Transverse colon (tissue), 4 donors: ENCODE measurements around the gene KANK4. TPM values are rescaled to one million over a fixed set of nuclear protein-coding genes. Genes with fewer than 3 reads are reported as not detected.

ENCODE experiments used
- DNase-seq: peaks from one replicate; pipeline ENCODE4 v3.0.0-alpha.2; 2019
- H3K27ac ChIP-seq, 4 donors: fragments of 200-600 bp; sonication (generic); 2 replicates each; pipeline ENCODE4 v1.5.1; 2016 to 2018; ENCODE audit warnings: inconsistent platforms in 4 of 4
- H3K27me3 ChIP-seq: fragments of 200-600 bp; sonication (generic); 2 replicates; pipeline ENCODE4 v1.5.1; 2017; ENCODE audit warnings: inconsistent platforms
- H3K36me3 ChIP-seq, 4 donors: fragments of 200-600 bp; sonication (generic); 2 replicates each; pipeline ENCODE4 v1.5.1; 2017 to 2019; ENCODE audit warnings: inconsistent platforms in 4 of 4
- H3K4me1 ChIP-seq, 4 donors: fragments of 200-600 bp; sonication (generic); 2 replicates each; pipeline ENCODE4 v1.5.1; 2017 to 2020; ENCODE audit warnings: inconsistent platforms in 4 of 4
- H3K4me3 ChIP-seq, 4 donors: fragments of 200-600 bp; sonication (generic); 1 replicate in 1 of 4; 2 replicates in 3 of 4; pipeline versions ENCODE4 v1.5.1 to v1.6.1; 2017 to 2019; ENCODE audit warnings: inconsistent platforms in 4 of 4
- H3K9me3 ChIP-seq, 2 donors: fragments of 200-600 bp; sonication (generic); 2 replicates each; pipeline ENCODE4 v1.5.1; 2017 to 2019; ENCODE audit warnings: inconsistent platforms in 2 of 2
- EP300 ChIP-seq: sonication (generic); formaldehyde crosslinking; IDR thresholded peaks from one replicate; pipeline ENCODE4 v1.6.1; 2017; ENCODE audit warnings: antibody characterized with exemption, low read depth
- POLR2A ChIP-seq: fragments of 450-650 bp; IDR thresholded peaks from one replicate; pipeline ENCODE4 v1.6.1; 2016; ENCODE audit warnings: antibody characterized with exemption, mild to moderate bottlenecking, moderate library complexity
- POLR2AphosphoS5 ChIP-seq, 3 donors: sonication (generic); formaldehyde crosslinking; IDR thresholded peaks; one replicate each; pipeline ENCODE4 v1.6.1; 2016; ENCODE audit warnings: antibody characterized with exemption in 3 of 3
- WGBS, 2 donors: methylation state at CpG; one replicate each; pipeline ENCODE4 v1.1.5; 2018; ENCODE audit warnings: low coverage in 1 of 2; 5-methylcytosine and 5-hydroxymethylcytosine counted together
- in situ Hi-C, 4 donors: fragments of 200-750 bp; cut with MboI; loops; one replicate each; pipeline versions ENCODE4 v1.15.0 to v1.15.1; 2017; ENCODE audit warnings: low sequenced_read_pairs in 3 of 4, low pct_ligation_motif_present in 1 of 4, low pct_unique_long_range_greater_than_20kb in 1 of 4
- intact Hi-C: fragments of 100-400 bp; cut with DNase I; formaldehyde crosslinking; loops from one replicate; pipeline ENCODE4 v1.15.1; 2023; ENCODE audit warnings: low total_unique reads
- total RNA-seq, 4 donors: library from RNA; depleted of rRNA; stranded (reverse); fragments of >200 nt; gene quantifications; one replicate each; pipeline ENCODE4 v1.1.0, GENCODE V29; 2016
- TF ChIP-seq, protein P1 (sequence below), 5 experiments: fragments of 200-600 bp in 3 of 5; fragments of 450-650 bp in 2 of 5; sonication (generic) in 3 of 5; IDR thresholded peaks; 1 replicate in 2 of 5; 2 replicates in 3 of 5; pipeline ENCODE4 v1.5.1; 2016 to 2017; ENCODE audit warnings: antibody characterized with exemption in 5 of 5, inconsistent platforms in 3 of 5, mild to moderate bottlenecking in 2 of 5, moderate library complexity in 1 of 5

Gene KANK4
- total RNA-seq, 4 donors from 2014 or later: 1.2 to 1.3 TPM; not detected in 2

DNA sequence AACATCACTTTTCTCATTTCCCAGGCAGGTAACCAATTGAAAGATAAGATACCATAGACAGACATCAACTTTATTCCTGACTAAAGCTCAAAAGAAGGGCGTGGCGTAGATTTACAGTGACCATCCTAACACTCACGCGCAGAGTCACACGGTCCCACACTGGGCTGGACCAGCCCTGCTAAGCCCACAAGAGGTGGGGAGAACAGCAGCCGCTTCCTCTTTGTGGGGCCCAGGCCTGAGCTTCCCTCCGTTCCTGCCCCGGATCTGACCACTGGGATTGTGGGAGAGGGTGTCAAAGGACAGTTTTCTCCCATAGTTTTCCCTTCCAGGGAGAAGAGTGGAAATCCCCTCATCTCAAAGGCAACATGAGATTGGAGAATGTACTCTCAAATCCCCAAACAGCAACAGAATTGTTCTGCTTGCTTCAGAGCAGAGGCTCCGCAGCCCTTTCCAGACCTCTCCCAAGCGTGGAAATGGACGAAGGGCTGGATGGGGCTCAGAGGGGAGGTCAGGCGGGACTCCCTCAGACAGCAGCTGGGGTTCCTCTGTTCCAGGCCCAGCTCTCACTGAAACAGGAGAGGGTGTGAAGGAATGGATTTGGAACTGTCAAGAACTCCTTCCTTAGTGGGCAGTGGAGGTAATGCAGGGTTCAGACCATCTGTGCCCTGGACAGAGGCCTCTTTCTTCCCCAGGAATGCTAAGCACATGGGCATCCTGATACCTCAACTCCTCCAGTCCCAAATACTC lies 90.9 kb downstream of the KANK4 start:
- TF ChIP-seq, protein P1, sequence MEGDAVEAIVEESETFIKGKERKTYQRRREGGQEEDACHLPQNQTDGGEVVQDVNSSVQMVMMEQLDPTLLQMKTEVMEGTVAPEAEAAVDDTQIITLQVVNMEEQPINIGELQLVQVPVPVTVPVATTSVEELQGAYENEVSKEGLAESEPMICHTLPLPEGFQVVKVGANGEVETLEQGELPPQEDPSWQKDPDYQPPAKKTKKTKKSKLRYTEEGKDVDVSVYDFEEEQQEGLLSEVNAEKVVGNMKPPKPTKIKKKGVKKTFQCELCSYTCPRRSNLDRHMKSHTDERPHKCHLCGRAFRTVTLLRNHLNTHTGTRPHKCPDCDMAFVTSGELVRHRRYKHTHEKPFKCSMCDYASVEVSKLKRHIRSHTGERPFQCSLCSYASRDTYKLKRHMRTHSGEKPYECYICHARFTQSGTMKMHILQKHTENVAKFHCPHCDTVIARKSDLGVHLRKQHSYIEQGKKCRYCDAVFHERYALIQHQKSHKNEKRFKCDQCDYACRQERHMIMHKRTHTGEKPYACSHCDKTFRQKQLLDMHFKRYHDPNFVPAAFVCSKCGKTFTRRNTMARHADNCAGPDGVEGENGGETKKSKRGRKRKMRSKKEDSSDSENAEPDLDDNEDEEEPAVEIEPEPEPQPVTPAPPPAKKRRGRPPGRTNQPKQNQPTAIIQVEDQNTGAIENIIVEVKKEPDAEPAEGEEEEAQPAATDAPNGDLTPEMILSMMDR (IDR thresholded peaks at IDR 0.05): no peak
- TF ChIP-seq POLR2AphosphoS5 (IDR thresholded peaks at IDR 0.05) (no peak), EP300 (no peak), POLR2A (no peak)
- DNase-seq: no peak
- no peaks in the 10 kb centered on the region for H3K36me3 ChIP-seq
- H3K4me1 ChIP-seq: no peaks in the 10 kb centered on the region
- no peaks in the 10 kb centered on the region for H3K27me3 ChIP-seq
- intact Hi-C loops: no loop called here
- H3K9me3 ChIP-seq: no peaks in the 10 kb centered on the region
- in situ Hi-C loops: no loop called here
- no peak overlapping the region for H3K4me3 ChIP-seq
- no peak overlapping the region for H3K27ac ChIP-seq
- WGBS, 2 donors: 85% methylated on average over 4 to 12 of the region's 12 CpGs

DNA sequence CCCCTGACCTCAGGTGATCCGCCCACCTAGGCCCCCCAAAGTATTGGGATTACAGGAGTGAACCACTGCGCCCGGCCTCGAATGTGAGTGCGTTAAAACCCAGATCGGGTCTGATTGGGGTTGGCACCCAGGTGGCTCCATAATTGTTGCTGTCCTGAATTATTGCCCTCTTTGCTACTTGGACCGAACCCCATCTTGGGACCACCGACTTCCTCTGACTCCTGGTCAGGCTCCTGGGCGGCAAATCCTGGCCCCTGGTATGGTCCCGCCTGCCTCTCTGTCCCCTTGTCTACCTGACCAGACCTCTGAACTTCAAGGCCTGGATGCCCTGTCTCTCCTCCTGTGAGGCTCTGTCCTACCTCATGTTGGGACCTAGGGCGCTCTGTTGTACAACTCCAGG lies 91.7 kb downstream of the KANK4 start:
- no peak overlapping the region for H3K27ac ChIP-seq
- H3K4me3 ChIP-seq: no peak overlapping the region
- H3K9me3 ChIP-seq: no peaks in the 10 kb centered on the region
- 84% methylated on average over 11 of the region's 11 CpGs; no CpG with 5 or more reads in 1 of the 2 donors for WGBS, 2 donors
- H3K36me3 ChIP-seq: no peaks in the 10 kb centered on the region
- in situ Hi-C loops: no loop called here
- TF ChIP-seq POLR2AphosphoS5 (IDR thresholded peaks at IDR 0.05) (no peak), POLR2A (no peak), EP300 (no peak)
- TF ChIP-seq, protein P1 (IDR thresholded peaks at IDR 0.05): no peak
- H3K27me3 ChIP-seq: no peaks in the 10 kb centered on the region
- H3K4me1 ChIP-seq: no peaks in the 10 kb centered on the region
- no peak for DNase-seq
- intact Hi-C loops: no loop called here

DNA sequence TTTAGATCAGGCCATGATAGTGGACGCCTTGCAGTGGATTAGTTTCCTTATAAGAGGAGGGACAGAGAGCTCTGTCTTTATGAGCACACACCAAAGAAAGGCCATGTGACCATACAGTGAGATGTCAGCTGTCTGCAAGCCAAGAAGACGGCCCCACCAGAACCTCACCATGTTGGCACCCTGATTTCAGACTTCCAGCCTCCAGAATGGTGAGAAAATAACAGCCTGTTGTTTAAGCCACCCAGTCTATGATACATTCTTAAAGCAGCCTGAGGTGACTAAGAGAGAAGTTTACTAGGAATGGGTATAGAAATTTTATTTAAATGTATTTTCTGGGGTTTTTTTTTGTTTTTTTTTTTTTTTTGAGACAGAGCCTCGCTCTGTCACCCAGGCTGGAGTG lies 95.1 kb downstream of the KANK4 start:
- H3K4me1 ChIP-seq: no peaks in the 10 kb centered on the region
- no peaks in the 10 kb centered on the region for H3K9me3 ChIP-seq
- in situ Hi-C loops: no loop called here
- H3K36me3 ChIP-seq: no peaks in the 10 kb centered on the region
- WGBS, 2 donors: 52% methylated on average over 3 of the region's 3 CpGs; no CpG with 5 or more reads in 1 of the 2 donors
- TF ChIP-seq POLR2AphosphoS5 (IDR thresholded peaks at IDR 0.05) (no peak), EP300 (no peak)
- TF ChIP-seq, protein P1 (IDR thresholded peaks at IDR 0.05): no peak
- H3K27me3 ChIP-seq: no peaks in the 10 kb centered on the region
- H3K4me3 ChIP-seq: no peak overlapping the region
- intact Hi-C loops: no loop called here
- DNase-seq: no peak
- H3K27ac ChIP-seq: no peak overlapping the region

DNA sequence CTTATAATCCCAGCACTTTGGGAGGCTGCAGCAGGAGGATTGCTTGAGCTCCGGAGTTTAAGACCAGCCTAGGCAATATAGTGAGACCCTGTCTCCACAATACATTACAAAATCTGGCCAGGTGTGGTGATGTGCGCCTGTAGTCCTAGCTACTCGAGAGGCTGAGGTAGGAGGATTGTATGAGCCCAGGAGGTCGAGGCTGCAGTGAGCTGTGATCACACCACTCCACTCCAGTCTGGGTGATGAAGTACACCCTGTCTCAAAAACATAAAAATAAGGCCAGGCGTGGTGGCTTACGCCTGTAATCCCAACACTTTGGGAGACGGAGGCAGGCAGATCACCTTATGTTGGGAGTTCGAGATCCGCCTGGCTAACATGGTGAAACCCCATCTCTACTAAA lies 96.9 kb downstream of the KANK4 start:
- intact Hi-C loops (no loop called here), in situ Hi-C loops (no loop called here)
- TF ChIP-seq EP300 (no peak), POLR2A (no peak), POLR2AphosphoS5 (IDR thresholded peaks at IDR 0.05) (no peak)
- TF ChIP-seq, protein P1 (IDR thresholded peaks at IDR 0.05): no peak
- no peak overlapping the region for H3K4me3 ChIP-seq
- no peaks in the 10 kb centered on the region for H3K36me3 ChIP-seq
- no peaks in the 10 kb centered on the region for H3K4me1 ChIP-seq
- no peaks in the 10 kb centered on the region for H3K27me3 ChIP-seq
- WGBS, 2 donors: 70 to 81% methylated on average over 2 to 9 of the region's 9 CpGs
- no peak for DNase-seq
- H3K9me3 ChIP-seq: no peaks in the 10 kb centered on the region
- no peak overlapping the region for H3K27ac ChIP-seq
